Testis (tissue), 2 donors: Measurements from ENCODE around the gene TBC1D1.

Experiments
- CTCF ChIP-seq, 3 experiments: fragments of 450-650 bp in 2 of 3; fragments of 200-600 bp in 1 of 3; sonication (generic) in 1 of 3; IDR thresholded peaks; one replicate each; pipeline ENCODE4 v1.5.1; 2016 to 2019; ENCODE audit warnings: antibody characterized with exemption in 3 of 3, mild to moderate bottlenecking in 2 of 3, moderate library complexity in 1 of 3
- POLR2A ChIP-seq: fragments of 450-650 bp; IDR thresholded peaks from one replicate; pipeline ENCODE4 v1.6.1; 2017; ENCODE audit warnings: antibody characterized with exemption, mild to moderate bottlenecking, moderate library complexity

DNA sequence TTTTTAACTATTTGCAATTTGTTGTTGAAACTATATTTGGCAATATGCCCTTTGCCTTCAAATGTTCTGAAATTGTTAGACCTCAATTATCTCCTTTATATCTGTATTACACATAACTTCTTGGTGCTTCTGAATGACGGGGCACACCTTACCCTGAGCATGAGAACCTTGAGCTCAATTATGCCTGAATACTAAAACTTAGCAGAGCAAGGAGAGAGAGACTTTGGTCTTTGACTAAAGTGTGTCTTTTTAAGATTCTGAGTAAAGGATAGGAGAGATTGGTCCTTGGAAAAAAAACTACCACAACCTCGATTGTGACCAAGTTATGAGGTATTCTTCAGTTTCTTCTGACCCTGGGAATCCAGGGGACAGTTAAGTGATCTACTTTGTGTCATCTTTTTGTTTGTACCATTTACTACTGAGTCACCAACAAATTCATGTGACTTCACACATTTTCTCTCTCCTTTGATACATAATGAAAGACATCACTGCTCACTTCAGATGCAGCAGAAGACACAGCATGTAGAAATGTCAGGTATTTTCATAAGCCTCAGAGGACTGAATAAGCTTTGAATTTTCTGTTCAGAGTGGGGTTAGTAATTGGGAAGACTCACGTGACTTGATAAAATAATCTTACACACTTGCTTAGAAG is 120.8 kb downstream of the TBC1D1 start:
- TF ChIP-seq CTCF (IDR thresholded peaks at IDR 0.05): no peak
- TF ChIP-seq POLR2A: no peak
